ENCODE results near the gene HOXA6.

Gene HOXA6

GRCh38 chr7:27149842-27150567 lies 2.4 kb upstream of the HOXA6 start:
- no peak for DNase-seq (ENCODE audit: low read depth)

GRCh38 chr7:27148756-27149641 lies 1.4 kb upstream of the HOXA6 start:
- no peak for DNase-seq (ENCODE audit: low read depth)

GRCh38 chr7:27148031-27148755 lies 619 bp upstream of the HOXA6 start:
- DNase-seq (ENCODE audit: low read depth) = no peak

DNA sequence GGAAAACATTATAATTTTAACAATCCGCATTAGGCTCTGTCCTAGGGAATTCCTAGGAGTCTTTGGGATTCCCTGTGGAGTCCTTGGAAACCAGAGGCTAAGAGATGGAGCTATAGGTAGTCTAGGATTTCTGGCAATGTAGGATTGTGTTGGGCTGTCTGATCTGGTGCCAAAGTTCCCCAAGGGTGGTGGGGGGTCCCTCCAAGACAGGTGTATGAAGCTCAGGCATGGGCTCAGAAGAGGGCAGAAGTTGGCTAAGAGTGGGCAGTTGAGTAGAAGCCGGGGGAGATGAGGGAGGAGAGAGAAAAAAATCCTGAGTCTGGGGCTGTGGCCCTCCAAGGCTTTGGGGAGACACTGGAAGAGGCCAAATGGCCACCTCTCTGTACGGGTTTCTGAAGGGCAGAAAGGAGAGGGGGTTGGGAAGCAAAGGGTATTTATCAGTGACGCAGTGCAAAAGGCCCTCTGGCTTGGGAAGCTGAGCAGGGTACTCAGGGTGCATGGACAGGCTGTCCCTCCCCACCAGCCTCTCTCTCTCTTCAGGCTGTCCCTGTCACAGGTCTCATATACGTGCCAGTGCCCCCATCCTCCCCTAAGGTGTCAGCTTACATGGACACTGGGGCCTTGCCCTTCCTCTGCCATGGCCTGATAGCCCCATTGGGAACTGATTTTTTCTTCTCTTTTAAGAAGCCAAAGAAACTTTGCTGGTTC lies 929 bp downstream of the HOXA6 start:
- DNase-seq (ENCODE audit: low read depth) = no peak

DNA sequence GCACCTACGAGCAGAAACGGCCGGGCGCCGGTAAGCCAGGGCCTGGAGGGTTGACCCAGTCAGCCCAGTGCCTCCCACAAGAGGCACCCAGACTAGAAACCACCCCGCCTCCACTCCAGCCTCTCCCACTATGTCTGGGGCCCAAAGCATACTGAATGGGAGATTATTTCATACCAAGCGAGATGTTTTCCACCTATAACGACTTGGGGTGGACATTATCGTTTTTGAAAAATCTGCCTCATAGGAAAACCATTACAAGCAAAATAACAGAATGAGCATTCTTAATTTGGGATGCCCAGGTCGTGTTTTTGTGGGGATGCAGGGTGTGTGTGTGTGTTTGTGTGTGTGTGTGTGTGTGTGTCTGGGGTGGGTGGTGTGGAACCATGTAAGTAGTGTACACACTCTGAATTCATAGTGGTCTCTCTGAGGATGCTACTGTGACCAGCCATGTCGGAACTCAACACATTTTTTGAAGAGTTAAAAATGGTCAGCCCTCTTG lies 1.6 kb downstream of the HOXA6 start:
- DNase-seq (ENCODE audit: low read depth) = no peak

- DNase-seq (ENCODE audit: low read depth) = no peak
Observed at GRCh38 chr7:27145165-27145913, 2.2 kb downstream of the HOXA6 start.

GRCh38 chr7:27144781-27145164 lies 2.8 kb downstream of the HOXA6 start:
- no peak for DNase-seq (ENCODE audit: low read depth)

DNA sequence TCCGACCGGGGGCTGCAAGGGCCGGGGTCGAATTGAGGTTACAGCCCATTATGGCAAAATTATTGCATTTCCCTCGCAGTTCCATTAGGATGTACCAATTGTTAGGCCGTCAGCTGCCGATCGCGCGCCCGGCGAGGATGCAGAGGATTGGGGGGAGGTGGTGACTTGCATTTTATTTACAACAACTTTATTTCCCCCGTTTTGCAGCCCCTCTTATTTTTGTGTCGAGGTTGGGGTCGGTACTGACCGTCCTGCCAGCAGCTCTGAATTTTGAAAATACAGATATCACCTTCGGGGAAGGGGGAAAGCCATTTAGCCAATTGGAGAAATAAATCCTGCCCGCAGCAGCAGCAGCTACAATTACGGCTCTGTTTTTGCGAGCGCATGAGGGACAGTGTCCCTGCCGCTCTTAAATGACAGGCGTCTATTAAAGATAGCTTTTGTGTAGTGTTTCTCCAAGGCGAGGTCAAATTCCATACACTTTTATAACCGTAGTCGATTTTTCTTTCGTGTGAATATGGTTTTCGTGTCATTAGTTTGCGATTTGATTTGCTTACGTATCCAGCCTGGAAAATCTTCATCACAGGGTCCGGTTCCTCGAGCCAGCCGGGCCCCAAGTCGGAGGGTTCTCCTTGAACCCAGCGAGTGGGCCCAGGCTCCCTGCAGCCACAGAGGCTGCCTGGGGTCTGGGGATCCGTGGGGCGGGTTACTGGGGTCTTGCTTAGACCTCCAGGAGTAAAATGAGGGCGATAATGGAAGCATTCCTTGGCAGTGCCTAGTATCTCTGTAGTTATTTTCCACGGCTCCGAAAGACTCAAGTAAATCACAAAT lies 3.4 kb downstream of the HOXA6 start:
- no peak for DNase-seq (ENCODE audit: low read depth)

DNA sequence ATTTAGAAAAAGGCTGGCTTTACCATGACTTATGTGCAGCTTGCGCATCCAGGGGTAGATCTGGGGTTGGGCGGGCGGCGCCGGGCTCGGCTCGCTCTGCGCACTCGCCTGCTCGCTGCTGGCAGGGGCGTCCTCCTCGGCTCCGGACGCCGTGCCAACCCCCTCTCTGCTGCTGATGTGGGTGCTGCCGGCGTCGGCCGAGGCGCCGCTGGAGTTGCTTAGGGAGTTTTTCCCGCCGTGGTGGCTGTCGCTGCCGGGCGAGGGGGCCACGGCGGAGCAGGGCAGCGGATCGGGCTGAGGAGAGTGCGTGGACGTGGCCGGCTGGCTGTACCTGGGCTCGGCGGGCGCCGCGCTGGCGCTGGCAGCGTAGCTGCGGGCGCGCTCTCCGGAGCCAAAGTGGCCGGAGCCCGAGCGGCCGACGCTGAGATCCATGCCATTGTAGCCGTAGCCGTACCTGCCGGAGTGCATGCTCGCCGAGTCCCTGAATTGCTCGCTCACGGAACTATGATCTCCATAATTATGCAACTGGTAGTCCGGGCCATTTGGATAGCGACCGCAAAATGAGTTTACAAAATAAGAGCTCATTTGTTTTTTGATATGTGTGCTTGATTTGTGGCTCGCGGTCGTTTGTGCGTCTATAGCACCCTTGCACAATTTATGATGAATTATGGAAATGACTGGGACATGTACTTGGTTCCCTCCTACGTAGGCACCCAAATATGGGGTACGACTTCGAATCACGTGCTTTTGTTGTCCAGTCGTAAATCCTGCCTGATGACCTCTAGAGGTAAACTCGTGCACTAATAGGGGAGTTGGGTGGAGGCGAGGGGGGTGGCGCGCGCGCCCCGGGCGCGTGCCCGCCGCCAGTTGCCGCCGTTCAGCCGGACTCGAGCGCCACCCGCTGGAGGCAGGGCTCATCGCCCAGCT lies 4.3 kb downstream of the HOXA6 start, which contains the start of gene HOXA5:
Gene HOXA5 (minus strand): TSS at position 659 of the 927 bp plus-strand sequence. CDS start 74 bp downstream, at position 585.
- DNase-seq (ENCODE audit: low read depth) = no peak

DNA sequence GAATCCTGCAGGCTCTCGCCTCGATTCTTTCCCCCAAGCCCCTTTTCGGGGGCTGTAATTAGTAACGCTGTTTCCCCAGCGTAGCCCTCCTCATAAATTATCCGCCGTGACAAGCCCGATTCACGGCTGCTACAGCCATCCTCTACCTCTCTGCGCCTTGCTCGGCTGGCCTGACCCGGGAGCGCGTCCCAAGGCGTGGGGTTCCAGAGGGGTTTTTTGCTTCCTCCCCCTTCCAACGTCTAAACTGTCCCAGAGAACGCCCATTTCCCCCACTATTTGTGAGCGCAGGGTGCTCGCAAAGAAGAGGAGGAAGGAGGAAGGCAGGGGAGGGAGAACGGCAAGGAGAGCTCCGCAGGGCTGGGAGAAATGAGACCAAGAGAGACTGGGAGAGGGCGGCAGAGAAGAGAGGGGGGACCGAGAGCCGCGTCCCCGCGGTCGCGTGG lies 5.0 kb downstream of the HOXA6 start:
- DNase-seq (ENCODE audit: low read depth) = no peak

DNA sequence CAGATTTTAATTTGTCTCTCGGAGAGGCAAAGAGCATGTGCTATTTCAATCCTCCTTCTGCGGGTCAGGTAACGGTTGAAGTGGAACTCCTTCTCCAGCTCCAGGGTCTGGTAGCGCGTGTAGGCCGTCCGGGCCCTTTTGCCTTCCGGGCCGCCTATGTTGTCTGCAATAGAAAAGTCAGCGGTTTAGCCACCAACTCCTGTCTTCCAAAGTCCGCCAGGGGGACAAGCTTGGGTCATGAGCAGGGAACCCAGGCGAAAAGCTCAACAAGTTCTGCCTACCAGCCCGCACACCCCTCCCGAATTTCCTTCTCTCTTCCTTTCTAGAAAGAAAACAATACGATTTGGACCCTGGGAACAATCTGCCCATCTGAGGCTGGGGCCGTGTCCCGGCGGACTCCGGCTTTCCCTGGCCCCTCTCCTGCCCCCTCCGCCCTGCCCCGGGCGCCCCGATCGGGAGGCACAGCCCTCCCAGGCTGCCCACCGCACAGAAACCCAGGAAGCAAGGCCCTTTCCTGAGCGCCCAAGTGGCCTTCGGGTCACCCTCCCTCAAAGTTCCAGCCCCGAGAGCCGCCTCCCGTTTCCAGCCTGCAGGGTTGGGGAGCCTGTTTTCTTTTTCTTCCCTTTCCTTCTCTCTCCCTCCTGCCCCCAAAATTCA lies 5.5 kb downstream of the HOXA6 start:
- DNase-seq (ENCODE audit: low read depth) = no peak

DNA sequence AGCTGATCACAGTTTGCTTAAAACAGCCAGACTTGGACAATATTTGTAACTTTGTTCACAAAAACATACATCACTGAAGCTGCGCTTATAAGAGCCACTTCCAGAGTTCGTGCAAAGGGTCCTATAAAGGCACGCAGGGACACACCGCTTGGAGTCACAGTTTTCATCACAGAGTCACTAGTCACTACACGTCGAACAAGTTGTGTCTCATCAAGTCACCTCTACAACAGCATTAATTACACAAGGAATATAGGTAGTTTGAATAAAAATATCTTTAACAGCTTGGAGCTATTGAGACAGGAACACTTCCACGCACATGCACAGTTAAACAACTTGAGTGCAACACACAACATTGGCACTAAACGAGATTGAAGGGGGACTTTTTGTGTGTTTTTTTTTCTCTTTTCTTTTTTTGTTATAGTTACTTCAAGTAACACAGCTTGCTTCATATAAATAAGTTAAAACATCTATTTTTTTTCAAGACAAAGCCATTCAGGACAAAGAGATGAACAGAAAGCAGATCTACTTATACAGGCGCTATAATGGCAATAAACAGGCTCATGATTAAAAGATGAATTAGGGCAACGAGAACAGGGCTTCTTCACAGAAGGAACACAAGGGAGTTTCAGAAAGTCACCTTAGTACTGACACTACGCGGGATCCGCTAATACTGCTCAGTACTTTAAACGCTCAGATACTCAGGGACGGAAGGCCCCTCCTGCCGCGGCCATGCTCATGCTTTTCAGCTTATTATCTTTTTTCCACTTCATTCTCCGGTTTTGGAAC lies 6.2 kb downstream of the HOXA6 start:
- no peak for DNase-seq (ENCODE audit: low read depth)

GRCh38 chr7:27140126-27140857 lies 7.3 kb downstream of the HOXA6 start:
- DNase-seq (ENCODE audit: low read depth) = no peak

GRCh38 chr7:27139334-27140125 lies 8.0 kb downstream of the HOXA6 start:
- no peak for DNase-seq (ENCODE audit: low read depth)

DNA sequence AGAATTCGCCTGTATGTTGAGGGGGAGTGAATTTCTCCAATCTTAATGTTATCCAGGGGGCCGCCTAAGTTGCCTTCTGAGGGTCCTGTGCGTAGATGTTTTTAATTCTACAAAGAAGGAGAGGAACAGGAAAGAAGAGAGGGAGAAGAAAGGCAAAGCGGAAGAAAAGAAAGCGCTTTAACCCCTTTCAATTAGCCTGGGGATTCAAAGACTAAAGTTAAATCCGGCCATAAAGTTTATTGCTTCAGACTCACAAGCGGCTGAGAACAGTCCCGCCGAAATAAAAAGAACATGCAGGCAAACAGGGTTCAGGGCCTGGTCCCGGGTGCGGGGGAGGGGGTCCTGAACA lies 8.6 kb downstream of the HOXA6 start:
- no peak for DNase-seq (ENCODE audit: low read depth)

DNA sequence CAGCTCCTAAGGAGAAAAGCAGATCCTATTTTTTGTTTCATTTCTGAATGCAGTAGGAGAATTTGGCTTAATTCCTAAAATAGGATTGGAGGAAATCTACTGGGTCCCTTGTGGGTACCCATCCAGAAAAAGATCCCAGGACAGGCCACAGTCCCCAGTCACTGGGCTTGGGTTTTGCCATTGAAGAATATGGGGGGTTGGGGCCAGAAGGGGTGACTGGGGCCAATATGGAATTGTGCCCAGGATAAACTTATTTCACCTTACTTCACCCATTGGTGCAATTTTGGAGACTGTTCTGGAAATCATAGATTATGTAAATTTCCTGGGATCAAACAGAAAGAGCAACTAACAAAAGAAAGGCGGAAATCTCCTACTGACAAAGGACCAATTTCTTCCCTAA lies 9.1 kb downstream of the HOXA6 start:
- DNase-seq (ENCODE audit: low read depth) = no peak
